Activated T-cell treated with anti-CD3 and anti-CD28 coated beads for 24 hours (primary cell): ENCODE data around the gene CXCL3.
"Not testable (repeated sequence)": the region's sequence is repeated elsewhere in the genome, so short reads cannot be mapped to it uniquely, and the experiment has no call there.

Source experiments
- DNase-seq: peaks from one replicate; pipeline ENCODE4 v3.0.0-alpha.2; 2020; ENCODE audit warnings: low read depth

Gene CXCL3

GRCh38 chr4:74038425-74039314 is at the start of gene CXCL3:
Gene CXCL3 (minus strand): TSS chr4:74038689. CDS start chr4:74038611, 78 bp downstream.
- DNase-seq = no peak

- no peak for DNase-seq
These were observed 49.0 kb upstream of the CXCL3 start for GRCh38 chr4:74087481-74087880.

- no peak for DNase-seq
These were observed 47.2 kb upstream of the CXCL3 start for GRCh38 chr4:74085669-74086068.

- DNase-seq = no peak
These were observed 46.5 kb upstream of the CXCL3 start for GRCh38 chr4:74084984-74085383.

GRCh38 chr4:74083546-74083945 is 45.1 kb upstream of the CXCL3 start:
- no peak for DNase-seq

- DNase-seq = no peak
These were observed 42.5 kb upstream of the CXCL3 start for GRCh38 chr4:74081035-74081434.

- not testable (repeated sequence) for DNase-seq
These were observed 41.9 kb upstream of the CXCL3 start for GRCh38 chr4:74080351-74080750.

GRCh38 chr4:74079024-74079423 is 40.5 kb upstream of the CXCL3 start:
- DNase-seq = not testable (repeated sequence)

- DNase-seq = no peak
These were observed 34.9 kb upstream of the CXCL3 start for GRCh38 chr4:74073358-74073757.

GRCh38 chr4:74072739-74073138 is 34.2 kb upstream of the CXCL3 start:
- no peak for DNase-seq

- no peak for DNase-seq
These were observed 29.1 kb upstream of the CXCL3 start for GRCh38 chr4:74067586-74067985.

GRCh38 chr4:74066232-74066631 is 27.7 kb upstream of the CXCL3 start:
- no peak for DNase-seq

- no peak for DNase-seq
These were observed 26.7 kb upstream of the CXCL3 start for GRCh38 chr4:74065115-74065642.

- no peak for DNase-seq
These were observed 25.4 kb upstream of the CXCL3 start for GRCh38 chr4:74063859-74064258.

- DNase-seq = no peak
These were observed 24.5 kb upstream of the CXCL3 start for GRCh38 chr4:74062953-74063352.

GRCh38 chr4:74061430-74061829 is 22.9 kb upstream of the CXCL3 start:
- no peak for DNase-seq

GRCh38 chr4:74059161-74059829 is 20.8 kb upstream of the CXCL3 start:
- no peak for DNase-seq

- no peak for DNase-seq
These were observed 19.7 kb upstream of the CXCL3 start for GRCh38 chr4:74058048-74058651.

- no peak for DNase-seq
These were observed 19.1 kb upstream of the CXCL3 start for GRCh38 chr4:74057588-74057987.

GRCh38 chr4:74056858-74057562 is 18.5 kb upstream of the CXCL3 start:
- DNase-seq = no peak

- DNase-seq = no peak
These were observed 17.8 kb upstream of the CXCL3 start for GRCh38 chr4:74056114-74056857.
